ENCODE measurements around the gene GDF10. TPM values are rescaled to one million over a fixed set of nuclear protein-coding genes. Genes with fewer than 3 reads are reported as not detected.

The GDF10 gene
- total RNA-seq, 1 experiment from 2014 or later = 0.24 TPM

GRCh38 chr10:47326306-47326926 lies 26.4 kb downstream of the GDF10 start (continued):
- no peak for TF ChIP-seq FOXP4 (CRISPR knock-in tag; IDR thresholded peaks at IDR 0.05)
- TF ChIP-seq SOX15 (CRISPR knock-in tag; IDR thresholded peaks at IDR 0.05) = no peak
- TF ChIP-seq ETV6 (CRISPR knock-in tag; IDR thresholded peaks at IDR 0.05) = no peak
- no peak for TF ChIP-seq FOXK1 (CRISPR knock-in tag; IDR thresholded peaks at IDR 0.05)
- TF ChIP-seq CREB1 (CRISPR knock-in tag; IDR thresholded peaks at IDR 0.05) = no peak
- TF ChIP-seq ZBTB43 (CRISPR knock-in tag; IDR thresholded peaks at IDR 0.05) = no peak
- TF ChIP-seq TEAD4 (CRISPR knock-in tag; IDR thresholded peaks at IDR 0.05) = no peak
- TF ChIP-seq ZNF232 (CRISPR knock-in tag; IDR thresholded peaks at IDR 0.05) = no peak
- no peak for TF ChIP-seq PRDM15 (CRISPR knock-in tag; IDR thresholded peaks at IDR 0.05)

GRCh38 chr10:47326927-47327330 lies 26.9 kb downstream of the GDF10 start:
- Mint-ChIP-seq H3K27me3 (ENCODE audit: low read depth) (no peaks in the 10 kb centered on the region), H3K4me3 (no peak overlapping the region), H3K4me1 (no peaks in the 10 kb centered on the region), H3K36me3 (no peaks in the 10 kb centered on the region), H3K9me3 (peaks cover 17% of the 10 kb centered on the region), H3K27ac (no peak overlapping the region)
- CTCF ChIA-PET = no interaction called here
- POLR2A ChIA-PET = interaction anchor here (0.7 kb wide), 1 partner anchor 1357 kb away, joined by 5 read pairs; no protein-coding TSS in a partner anchor
- no peak for ATAC-seq
- DNase-seq (ENCODE audit: low spot score) = no peak
- TF ChIP-seq MYBL2 (CRISPR knock-in tag; IDR thresholded peaks at IDR 0.05) = no peak
- TF ChIP-seq AR (CRISPR knock-in tag; IDR thresholded peaks at IDR 0.05) = no peak
- no peak for TF ChIP-seq E2F4 (CRISPR knock-in tag; IDR thresholded peaks at IDR 0.05; ENCODE audit: borderline replicate concordance, low read depth)
- no peak for TF ChIP-seq PREB (CRISPR knock-in tag; IDR thresholded peaks at IDR 0.05; ENCODE audit: borderline replicate concordance)
- no peak for TF ChIP-seq NR3C1 (CRISPR knock-in tag; conservative IDR thresholded peaks at IDR 0.05; ENCODE audit: low read depth)
- no peak for TF ChIP-seq NFATC4 (CRISPR knock-in tag; IDR thresholded peaks at IDR 0.05)
- TF ChIP-seq FOXP4 (CRISPR knock-in tag; IDR thresholded peaks at IDR 0.05) = no peak
- no peak for TF ChIP-seq USF2 (CRISPR knock-in tag; IDR thresholded peaks at IDR 0.05)
- TF ChIP-seq ZBTB43 (CRISPR knock-in tag; IDR thresholded peaks at IDR 0.05) = no peak
- no peak for TF ChIP-seq OVOL2 (CRISPR knock-in tag; IDR thresholded peaks at IDR 0.05; ENCODE audit: borderline replicate concordance)

Data from WTC11 (cell line).